ENCODE data around the gene XKR7.
A peak's percentile ranks its signal among the peaks of the same experiment; 100 is the strongest.

The XKR7 gene

DNA sequence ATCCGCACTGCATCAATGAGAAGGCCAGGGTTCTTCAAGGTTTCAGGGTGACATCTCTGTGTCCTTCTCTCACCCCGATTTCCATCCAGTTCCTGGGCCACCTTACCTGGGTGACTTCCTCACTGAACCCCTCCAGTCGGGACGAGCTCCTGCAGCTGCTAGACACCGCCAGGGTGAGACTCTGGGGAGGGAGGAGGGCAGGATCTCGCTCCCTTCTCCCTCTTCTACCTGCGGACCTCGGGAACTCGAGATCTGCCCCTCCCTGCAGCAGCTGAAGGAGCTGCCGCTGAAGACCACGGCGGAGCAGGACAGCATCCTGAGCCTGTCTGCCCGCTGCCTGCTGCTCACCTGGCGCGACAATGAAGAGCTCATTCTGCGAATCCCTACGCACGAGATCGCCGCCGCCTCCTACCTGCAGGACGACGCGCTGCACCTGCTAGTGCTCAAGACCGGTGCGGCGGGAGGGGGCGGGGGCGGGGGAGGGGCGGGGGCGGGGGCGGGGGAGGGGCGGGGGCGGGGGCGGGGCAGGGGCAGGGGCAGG is 49.8 kb downstream of the XKR7 start:
- H3K27me3 ChIP-seq (replicated peaks; ENCODE audit: insufficient read depth, low read length) = peaks cover 78% of the 10 kb centered on the region
- H3K9me3 ChIP-seq (replicated peaks; ENCODE audit: insufficient read depth, low read length) = no peaks in the 10 kb centered on the region
- H3K36me3 ChIP-seq (replicated peaks; ENCODE audit: insufficient read depth, low read length) = no peaks in the 10 kb centered on the region
- no peaks in the 10 kb centered on the region for H4K20me1 ChIP-seq (ENCODE audit: insufficient read depth, low read length)
- peak; percentile 85 for DNase-seq
- H3K9me2 ChIP-seq (replicated peaks; ENCODE audit: insufficient read depth, low read length) = no peaks in the 10 kb centered on the region
- H2AFZ ChIP-seq (ENCODE audit: low read length) = no peak overlapping the region
- H3K4me1 ChIP-seq (ENCODE audit: low read length) = peaks cover 5% of the 10 kb centered on the region; the same call in 1 of the 2 replicates
- no peak overlapping the region for H3K9ac ChIP-seq (ENCODE audit: low read length)
- H3K4me2 ChIP-seq (ENCODE audit: low read depth, low read length) = peak overlapping the region; percentile 43
- TF ChIP-seq, protein P1, sequence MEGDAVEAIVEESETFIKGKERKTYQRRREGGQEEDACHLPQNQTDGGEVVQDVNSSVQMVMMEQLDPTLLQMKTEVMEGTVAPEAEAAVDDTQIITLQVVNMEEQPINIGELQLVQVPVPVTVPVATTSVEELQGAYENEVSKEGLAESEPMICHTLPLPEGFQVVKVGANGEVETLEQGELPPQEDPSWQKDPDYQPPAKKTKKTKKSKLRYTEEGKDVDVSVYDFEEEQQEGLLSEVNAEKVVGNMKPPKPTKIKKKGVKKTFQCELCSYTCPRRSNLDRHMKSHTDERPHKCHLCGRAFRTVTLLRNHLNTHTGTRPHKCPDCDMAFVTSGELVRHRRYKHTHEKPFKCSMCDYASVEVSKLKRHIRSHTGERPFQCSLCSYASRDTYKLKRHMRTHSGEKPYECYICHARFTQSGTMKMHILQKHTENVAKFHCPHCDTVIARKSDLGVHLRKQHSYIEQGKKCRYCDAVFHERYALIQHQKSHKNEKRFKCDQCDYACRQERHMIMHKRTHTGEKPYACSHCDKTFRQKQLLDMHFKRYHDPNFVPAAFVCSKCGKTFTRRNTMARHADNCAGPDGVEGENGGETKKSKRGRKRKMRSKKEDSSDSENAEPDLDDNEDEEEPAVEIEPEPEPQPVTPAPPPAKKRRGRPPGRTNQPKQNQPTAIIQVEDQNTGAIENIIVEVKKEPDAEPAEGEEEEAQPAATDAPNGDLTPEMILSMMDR (IDR thresholded peaks at IDR 0.05; ENCODE audit: low read length) = peak; percentile 34
- TF ChIP-seq EZH2phosphoT487 (IDR thresholded peaks at IDR 0.05; ENCODE audit: low read length) = no peak
- H3F3A ChIP-seq (ENCODE audit: insufficient read depth, low read length) = no peaks in the 10 kb centered on the region
- no peaks in the 10 kb centered on the region for H3K79me2 ChIP-seq (ENCODE audit: low read length)
- H3K27ac ChIP-seq (ENCODE audit: low read length) = no peak overlapping the region
- H3K4me3 ChIP-seq (ENCODE audit: low read length) = peak overlapping the region; percentile 71; the same call in 1 of the 2 replicates

- Histone ChIP-seq H3K4me2 (ENCODE audit: low read depth, low read length) (peak overlapping the region; percentile 95), H4K20me1 (ENCODE audit: insufficient read depth, low read length) (no peaks in the 10 kb centered on the region), H3K4me3 (ENCODE audit: low read length) (peak overlapping the region; percentile 71), H3K9ac (ENCODE audit: low read length) (no peak overlapping the region), H3K27me3 (replicated peaks; ENCODE audit: insufficient read depth, low read length) (peaks cover 79% of the 10 kb centered on the region), H3F3A (ENCODE audit: insufficient read depth, low read length) (no peaks in the 10 kb centered on the region), H3K36me3 (replicated peaks; ENCODE audit: insufficient read depth, low read length) (no peaks in the 10 kb centered on the region), H3K27ac (ENCODE audit: low read length) (no peak overlapping the region), H3K4me1 (ENCODE audit: low read length) (peaks cover 5% of the 10 kb centered on the region; the same call in 1 of the 2 replicates), H3K9me3 (replicated peaks; ENCODE audit: insufficient read depth, low read length) (no peaks in the 10 kb centered on the region), H2AFZ (ENCODE audit: low read length) (peak overlapping the region; percentile 85), H3K79me2 (ENCODE audit: low read length) (no peaks in the 10 kb centered on the region), H3K9me2 (replicated peaks; ENCODE audit: insufficient read depth, low read length) (no peaks in the 10 kb centered on the region)
- DNase-seq = peak; percentile 61
- TF ChIP-seq, protein P1 (IDR thresholded peaks at IDR 0.05; ENCODE audit: low read length) = no peak
- no peak for TF ChIP-seq EZH2 (optimal IDR thresholded peaks at IDR 0.05; ENCODE audit: low read depth, low read length)
- TF ChIP-seq EZH2phosphoT487 (IDR thresholded peaks at IDR 0.05; ENCODE audit: low read length) = no peak
Observed at GRCh38 chr20:32018269-32019155, 50.6 kb downstream of the XKR7 start.

DNA sequence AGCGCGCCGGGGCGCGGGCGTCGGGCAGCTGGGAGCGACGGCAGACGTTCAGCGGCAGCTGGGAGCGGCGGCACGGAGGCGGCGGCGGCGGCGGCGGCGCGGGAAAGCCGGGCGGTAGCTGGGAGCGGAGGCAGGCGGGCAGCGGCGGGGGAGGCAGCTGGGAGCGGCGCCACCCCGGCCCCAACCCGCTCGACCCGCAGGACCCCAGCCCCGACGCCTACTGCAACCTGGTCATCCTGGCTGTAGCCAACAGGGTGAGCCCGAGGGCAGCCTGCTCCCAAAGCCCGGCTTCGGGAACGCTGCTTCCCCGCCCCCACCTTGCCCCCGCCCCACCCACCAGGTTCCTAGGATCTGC is 51.2 kb downstream of the XKR7 start:
- H3K4me3 ChIP-seq (ENCODE audit: low read length) = no peak overlapping the region; the same call in 1 of the 2 replicates

More for the DNA sequence above, 51.2 kb downstream of the XKR7 start:
- Histone ChIP-seq H3K4me1 (ENCODE audit: low read length) (peaks cover 5% of the 10 kb centered on the region; the same call in 1 of the 2 replicates), H4K20me1 (ENCODE audit: insufficient read depth, low read length) (no peaks in the 10 kb centered on the region), H2AFZ (ENCODE audit: low read length) (no peak overlapping the region), H3K4me2 (ENCODE audit: low read depth, low read length) (peak overlapping the region; percentile 59; the same call in 1 of the 2 replicates), H3F3A (ENCODE audit: insufficient read depth, low read length) (no peaks in the 10 kb centered on the region), H3K79me2 (ENCODE audit: low read length) (no peaks in the 10 kb centered on the region), H3K9me3 (replicated peaks; ENCODE audit: insufficient read depth, low read length) (no peaks in the 10 kb centered on the region), H3K27ac (ENCODE audit: low read length) (no peak overlapping the region), H3K36me3 (replicated peaks; ENCODE audit: insufficient read depth, low read length) (no peaks in the 10 kb centered on the region), H3K9me2 (replicated peaks; ENCODE audit: insufficient read depth, low read length) (no peaks in the 10 kb centered on the region), H3K27me3 (replicated peaks; ENCODE audit: insufficient read depth, low read length) (peaks cover 80% of the 10 kb centered on the region), H3K9ac (ENCODE audit: low read length) (no peak overlapping the region)
- TF ChIP-seq EZH2 (optimal IDR thresholded peaks at IDR 0.05; ENCODE audit: low read depth, low read length) (no peak), EZH2phosphoT487 (IDR thresholded peaks at IDR 0.05; ENCODE audit: low read length) (no peak)
- TF ChIP-seq, protein P1 (IDR thresholded peaks at IDR 0.05; ENCODE audit: low read length) = no peak
- DNase-seq = no peak
